Hepatocyte (in vitro differentiated cells): Measurements from ENCODE around the gene MAGI2.

Source experiments
- EZH2 ChIP-seq: fragments of 200-600 bp; sonication (generic); IDR thresholded peaks from 2 replicates; pipeline ENCODE4 v1.6.1; 2016; ENCODE audit warnings: antibody characterized with exemption, mild to moderate bottlenecking, borderline replicate concordance
- EZH2phosphoT487 ChIP-seq: fragments of 200-600 bp; sonication (generic); IDR thresholded peaks from one replicate; pipeline ENCODE4 v1.6.1; 2018; ENCODE audit warnings: antibody characterized with exemption, mild to moderate bottlenecking, low read depth, moderate library complexity; ENCODE audit not compliant: unreplicated experiment, severe bottlenecking
- TF ChIP-seq, protein P1 (sequence below): fragments of 200-600 bp; sonication (generic); IDR thresholded peaks from 2 replicates; pipeline ENCODE4 v1.5.1; 2016; ENCODE audit warnings: antibody characterized with exemption, mild to moderate bottlenecking; ENCODE audit not compliant: poor library complexity

- TF ChIP-seq, protein P1, sequence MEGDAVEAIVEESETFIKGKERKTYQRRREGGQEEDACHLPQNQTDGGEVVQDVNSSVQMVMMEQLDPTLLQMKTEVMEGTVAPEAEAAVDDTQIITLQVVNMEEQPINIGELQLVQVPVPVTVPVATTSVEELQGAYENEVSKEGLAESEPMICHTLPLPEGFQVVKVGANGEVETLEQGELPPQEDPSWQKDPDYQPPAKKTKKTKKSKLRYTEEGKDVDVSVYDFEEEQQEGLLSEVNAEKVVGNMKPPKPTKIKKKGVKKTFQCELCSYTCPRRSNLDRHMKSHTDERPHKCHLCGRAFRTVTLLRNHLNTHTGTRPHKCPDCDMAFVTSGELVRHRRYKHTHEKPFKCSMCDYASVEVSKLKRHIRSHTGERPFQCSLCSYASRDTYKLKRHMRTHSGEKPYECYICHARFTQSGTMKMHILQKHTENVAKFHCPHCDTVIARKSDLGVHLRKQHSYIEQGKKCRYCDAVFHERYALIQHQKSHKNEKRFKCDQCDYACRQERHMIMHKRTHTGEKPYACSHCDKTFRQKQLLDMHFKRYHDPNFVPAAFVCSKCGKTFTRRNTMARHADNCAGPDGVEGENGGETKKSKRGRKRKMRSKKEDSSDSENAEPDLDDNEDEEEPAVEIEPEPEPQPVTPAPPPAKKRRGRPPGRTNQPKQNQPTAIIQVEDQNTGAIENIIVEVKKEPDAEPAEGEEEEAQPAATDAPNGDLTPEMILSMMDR, result no peak
- TF ChIP-seq EZH2, result no peak
- TF ChIP-seq EZH2phosphoT487, result no peak
Measured at GRCh38 chr7:79257959-79258358, 195.5 kb downstream of the MAGI2 start.
